OCI-LY3 (cell line): ENCODE results near the gene NLGN1.

Experiments used
- H2AFZ ChIP-seq: fragments of 200-600, 300-600 bp; shearing (Covaris generic); 2 replicates; pipeline ENCODE4 v1.6.0; 2014; ENCODE audit warnings: antibody characterized with exemption, low read depth, low read length
- H3K27ac ChIP-seq: fragments of 200-600, 300-600 bp; sonication (generic); 2 replicates; pipeline ENCODE4 v1.5.1; 2014; ENCODE audit warnings: mild to moderate bottlenecking, low read length, moderate library complexity, mixed read lengths
- H3K27me3 ChIP-seq: fragments of 200-600, 300-600 bp; sonication (generic); 2 replicates; pipeline ENCODE4 v1.6.1; 2014; ENCODE audit warnings: low read depth, low read length, mixed read lengths
- H3K36me3 ChIP-seq: fragments of 200-600, 300-600 bp; sonication (generic); replicated peaks from 2 replicates; pipeline ENCODE3; 2014; ENCODE audit warnings: low read depth, low read length, mixed read lengths
- H3K4me1 ChIP-seq: fragments of 300-600, 200-600 bp; sonication (generic); 2 replicates; pipeline ENCODE4 v1.6.1; 2014; ENCODE audit warnings: low read length, mixed read lengths
- H3K4me2 ChIP-seq: fragments of 200-600, 300-600 bp; sonication (generic); 2 replicates; pipeline ENCODE4 v1.6.1; 2014; ENCODE audit warnings: low read length, mixed read lengths
- H3K4me3 ChIP-seq: fragments of 300-600, 200-600 bp; sonication (generic); 2 replicates; pipeline ENCODE4 v1.5.1; 2014; ENCODE audit warnings: antibody characterized with exemption, mild to moderate bottlenecking, low read length, moderate library complexity
- H3K79me2 ChIP-seq: fragments of 300-600, 200-600 bp; shearing (Covaris generic); 2 replicates; pipeline ENCODE4 v1.6.1; 2014; ENCODE audit warnings: mild to moderate bottlenecking, low read length, mixed read lengths
- H3K9ac ChIP-seq: fragments of 300-600, 200-600 bp; shearing (Covaris generic); 2 replicates; pipeline ENCODE4 v1.6.0; 2014; ENCODE audit warnings: mild to moderate bottlenecking, low read length, moderate library complexity
- H3K9me3 ChIP-seq: fragments of 200-600, 300-600 bp; shearing (Covaris generic); 2 replicates; pipeline ENCODE4 v1.6.1; 2014; ENCODE audit warnings: low read length, mixed read lengths; ENCODE audit not compliant: insufficient read depth
- H4K20me1 ChIP-seq: fragments of 200-600, 300-600 bp; sonication (generic); 2 replicates; pipeline ENCODE4 v1.6.1; 2016; ENCODE audit warnings: low read length, mixed read lengths; ENCODE audit not compliant: insufficient read depth
- EZH2phosphoT487 ChIP-seq: fragments of 200-600 bp; shearing (Covaris generic); IDR thresholded peaks from 2 replicates; pipeline ENCODE4 v1.6.1; 2018; ENCODE audit warnings: antibody characterized with exemption, mixed run types, low read depth
- TF ChIP-seq, protein P1 (sequence below): fragments of 200-600, 300-600 bp; sonication (generic); IDR thresholded peaks from 2 replicates; pipeline ENCODE4 v1.5.1; 2014; ENCODE audit warnings: antibody characterized with exemption, low read length, low read depth

Gene NLGN1

DNA sequence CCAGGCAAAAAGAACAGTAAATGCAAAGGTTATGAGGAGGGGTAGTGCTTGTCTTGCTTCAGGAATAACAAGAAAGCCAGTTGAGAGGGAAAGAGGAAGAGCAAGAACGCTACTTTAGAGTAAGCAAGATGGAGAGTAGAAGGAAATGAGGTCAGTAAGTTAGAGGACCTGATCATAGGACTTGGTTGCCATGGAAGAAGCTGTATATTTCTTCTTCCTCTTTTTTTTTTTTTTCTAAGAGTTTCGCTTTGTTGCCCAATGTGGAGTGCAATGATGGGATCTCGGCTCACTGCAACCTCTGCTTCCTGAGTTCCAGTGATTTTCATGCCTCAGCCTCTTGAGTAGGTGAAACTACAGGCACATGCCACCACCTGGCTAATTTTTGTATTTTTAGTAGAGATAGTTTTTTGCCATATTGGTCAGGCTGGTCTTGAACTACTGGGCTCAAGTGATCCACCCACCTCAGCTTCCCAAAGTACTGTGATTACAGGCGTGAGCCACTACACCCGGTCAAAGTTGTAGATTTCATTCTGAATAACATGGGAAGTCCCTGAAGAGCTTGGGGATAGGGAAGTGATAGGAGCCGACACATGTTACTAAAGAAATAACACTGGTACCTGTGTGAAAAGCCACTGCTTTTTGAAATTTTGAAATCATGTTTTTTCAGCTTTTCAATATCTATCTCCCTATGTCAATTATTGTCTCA, 933.7 kb downstream of the NLGN1 start:
- Histone ChIP-seq H3K4me1 (peaks cover 14% of the 10 kb centered on the region), H3K36me3 (no peaks in the 10 kb centered on the region), H3K79me2 (no peaks in the 10 kb centered on the region), H3K27me3 (no peaks in the 10 kb centered on the region), H4K20me1 (no peaks in the 10 kb centered on the region), H3K9me3 (no peaks in the 10 kb centered on the region), H2AFZ (peak overlapping the region; percentile 71; the same call in 1 of the 2 replicates), H3K27ac (no peak overlapping the region), H3K9ac (no peak overlapping the region), H3K4me2 (peak overlapping the region; percentile 35), H3K4me3 (no peak overlapping the region)
- TF ChIP-seq, protein P1, sequence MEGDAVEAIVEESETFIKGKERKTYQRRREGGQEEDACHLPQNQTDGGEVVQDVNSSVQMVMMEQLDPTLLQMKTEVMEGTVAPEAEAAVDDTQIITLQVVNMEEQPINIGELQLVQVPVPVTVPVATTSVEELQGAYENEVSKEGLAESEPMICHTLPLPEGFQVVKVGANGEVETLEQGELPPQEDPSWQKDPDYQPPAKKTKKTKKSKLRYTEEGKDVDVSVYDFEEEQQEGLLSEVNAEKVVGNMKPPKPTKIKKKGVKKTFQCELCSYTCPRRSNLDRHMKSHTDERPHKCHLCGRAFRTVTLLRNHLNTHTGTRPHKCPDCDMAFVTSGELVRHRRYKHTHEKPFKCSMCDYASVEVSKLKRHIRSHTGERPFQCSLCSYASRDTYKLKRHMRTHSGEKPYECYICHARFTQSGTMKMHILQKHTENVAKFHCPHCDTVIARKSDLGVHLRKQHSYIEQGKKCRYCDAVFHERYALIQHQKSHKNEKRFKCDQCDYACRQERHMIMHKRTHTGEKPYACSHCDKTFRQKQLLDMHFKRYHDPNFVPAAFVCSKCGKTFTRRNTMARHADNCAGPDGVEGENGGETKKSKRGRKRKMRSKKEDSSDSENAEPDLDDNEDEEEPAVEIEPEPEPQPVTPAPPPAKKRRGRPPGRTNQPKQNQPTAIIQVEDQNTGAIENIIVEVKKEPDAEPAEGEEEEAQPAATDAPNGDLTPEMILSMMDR: no peak
- no peak for TF ChIP-seq EZH2phosphoT487

GRCh38 chr3:174332391-174332790, 934.8 kb downstream of the NLGN1 start:
- Histone ChIP-seq H2AFZ (no peak overlapping the region), H3K4me1 (peaks cover 22% of the 10 kb centered on the region), H3K79me2 (no peaks in the 10 kb centered on the region), H3K4me3 (no peak overlapping the region), H3K27ac (no peak overlapping the region), H3K9ac (no peak overlapping the region), H4K20me1 (no peaks in the 10 kb centered on the region), H3K4me2 (no peak overlapping the region), H3K36me3 (no peaks in the 10 kb centered on the region), H3K27me3 (no peaks in the 10 kb centered on the region), H3K9me3 (no peaks in the 10 kb centered on the region)
- no peak for TF ChIP-seq EZH2phosphoT487

GRCh38 chr3:174333640-174334039, 936.1 kb downstream of the NLGN1 start:
- Histone ChIP-seq H3K9me3 (no peaks in the 10 kb centered on the region), H3K4me2 (no peak overlapping the region), H3K4me3 (no peak overlapping the region), H3K36me3 (no peaks in the 10 kb centered on the region), H3K27ac (no peak overlapping the region), H2AFZ (no peak overlapping the region), H4K20me1 (no peaks in the 10 kb centered on the region), H3K27me3 (no peaks in the 10 kb centered on the region), H3K79me2 (no peaks in the 10 kb centered on the region), H3K9ac (no peak overlapping the region), H3K4me1 (peaks cover 27% of the 10 kb centered on the region)
- TF ChIP-seq, protein P1: no peak

GRCh38 chr3:174334111-174334510, 936.6 kb downstream of the NLGN1 start:
- H3K4me1 ChIP-seq: peaks cover 27% of the 10 kb centered on the region
- H3K27me3 ChIP-seq: no peaks in the 10 kb centered on the region
- no peaks in the 10 kb centered on the region for H4K20me1 ChIP-seq
- H3K36me3 ChIP-seq: no peaks in the 10 kb centered on the region
- no peak for TF ChIP-seq EZH2phosphoT487
- TF ChIP-seq, protein P1: no peak
- no peak overlapping the region for H2AFZ ChIP-seq
- no peak overlapping the region for H3K4me3 ChIP-seq
- no peaks in the 10 kb centered on the region for H3K9me3 ChIP-seq
- H3K79me2 ChIP-seq: no peaks in the 10 kb centered on the region
- H3K27ac ChIP-seq: no peak overlapping the region
- H3K4me2 ChIP-seq: no peak overlapping the region
- H3K9ac ChIP-seq: no peak overlapping the region
